ENCODE results near the gene PARD3.

PARD3 gene

DNA sequence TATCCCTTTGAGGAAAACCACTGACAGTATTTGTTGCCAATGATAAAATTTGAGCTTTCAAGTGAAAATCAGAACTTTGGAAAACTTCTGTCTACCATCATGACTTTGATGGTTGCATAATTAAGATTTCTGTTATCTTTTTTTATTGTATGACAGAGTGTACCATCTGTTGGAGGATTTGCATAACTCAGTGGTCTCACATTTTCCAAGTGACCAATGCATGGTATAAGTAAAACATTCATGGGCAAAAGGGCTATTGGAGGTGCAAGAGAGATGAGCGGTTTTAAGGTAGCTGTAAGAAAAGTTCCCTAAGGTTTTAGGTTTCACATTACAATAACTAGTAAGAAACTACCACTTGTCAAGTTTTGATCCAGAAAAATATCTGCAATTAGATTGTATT is 625.3 kb downstream of the PARD3 start:
- DNase-seq (ENCODE audit: low read depth, low spot score) = no peak

GRCh38 chr10:34188221-34188620 is 626.9 kb downstream of the PARD3 start:
- DNase-seq (ENCODE audit: low read depth, low spot score) = no peak

DNA sequence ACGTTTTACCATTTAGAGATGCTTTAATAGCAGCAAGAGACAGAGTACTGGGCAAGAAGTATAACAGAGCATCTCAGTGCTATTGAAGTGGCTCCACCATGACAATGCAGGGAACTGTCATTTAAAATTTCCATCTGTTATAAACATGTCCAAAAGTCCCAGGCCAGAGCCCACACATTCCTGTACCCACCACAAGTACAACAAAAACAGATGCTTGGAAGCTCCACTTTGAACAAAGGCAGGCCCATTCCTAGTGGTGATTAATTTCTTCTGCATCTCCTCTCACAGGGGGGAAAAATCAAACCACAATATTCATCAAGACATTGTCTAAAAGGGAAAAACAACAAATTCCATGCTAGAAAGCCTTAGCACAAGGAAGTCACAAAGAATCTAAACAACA is 627.9 kb downstream of the PARD3 start:
- DNase-seq (ENCODE audit: low read depth, low spot score) = no peak

DNA sequence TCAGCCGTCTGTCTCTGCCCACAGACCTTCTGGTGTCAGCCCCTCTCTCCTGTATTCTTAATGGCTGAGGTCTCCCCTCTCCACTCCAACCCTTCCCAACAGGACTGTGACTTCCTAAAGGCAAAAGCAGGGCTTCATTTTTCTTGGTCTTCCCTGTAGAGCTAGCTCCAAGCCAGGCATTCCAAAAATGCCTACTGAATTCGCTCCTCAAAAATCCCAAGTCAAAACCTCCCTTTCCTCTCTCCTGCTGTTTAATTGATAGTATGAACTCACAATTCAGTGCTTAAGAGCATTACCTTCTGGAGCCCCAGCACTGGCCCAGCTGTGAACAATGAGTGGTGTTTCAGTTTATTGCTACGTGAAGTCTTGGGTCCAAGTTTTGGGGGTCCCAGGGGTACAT is 628.4 kb downstream of the PARD3 start:
- DNase-seq (ENCODE audit: low read depth, low spot score) = no peak

GRCh38 chr10:34185998-34186397 is 629.1 kb downstream of the PARD3 start:
- no peak for DNase-seq (ENCODE audit: low read depth, low spot score)

DNA sequence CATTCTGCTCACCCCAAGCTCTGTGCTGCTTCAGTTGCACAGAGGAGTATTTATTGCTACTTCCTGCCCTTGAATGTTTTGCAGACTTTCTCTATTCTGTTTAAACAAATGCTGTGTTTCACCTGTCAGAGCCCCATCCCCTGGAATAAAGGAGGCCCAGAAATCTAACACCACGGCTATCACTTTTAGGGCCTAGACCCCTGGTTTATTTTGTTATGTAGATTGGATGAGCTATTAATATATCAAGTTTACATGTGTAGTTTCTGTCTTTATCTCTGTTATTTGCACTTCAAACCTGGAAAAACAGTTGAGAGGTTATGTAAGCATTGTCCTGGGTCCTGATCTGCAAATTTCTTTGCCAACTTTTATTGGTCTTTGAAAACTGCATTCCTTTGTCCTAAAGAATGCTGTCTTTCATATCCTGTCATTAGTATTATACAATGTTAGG is 630.1 kb downstream of the PARD3 start:
- DNase-seq (ENCODE audit: low read depth, low spot score) = no peak

DNA sequence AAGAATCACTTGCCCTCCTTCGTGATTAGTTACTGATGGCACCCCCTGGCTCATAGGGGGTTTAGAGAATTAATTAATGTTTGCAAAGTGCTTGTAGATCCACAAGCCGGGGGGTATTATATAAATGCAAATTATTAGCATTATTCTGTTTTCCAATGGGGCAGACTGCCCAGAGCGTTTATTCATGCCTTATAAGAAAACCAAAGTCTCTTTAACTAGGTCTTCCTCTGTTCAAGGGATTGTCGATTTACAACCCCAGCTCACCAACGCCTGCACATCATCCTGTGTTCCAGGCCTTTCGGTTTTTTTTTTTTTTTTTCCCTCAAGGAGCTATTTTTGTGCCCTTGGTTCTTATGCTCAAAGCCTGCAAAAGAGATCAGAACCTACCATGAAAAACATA is 630.7 kb downstream of the PARD3 start:
- no peak for DNase-seq (ENCODE audit: low read depth, low spot score)

GRCh38 chr10:34183016-34183796 is 631.9 kb downstream of the PARD3 start:
- DNase-seq (ENCODE audit: low read depth, low spot score) = no peak

DNA sequence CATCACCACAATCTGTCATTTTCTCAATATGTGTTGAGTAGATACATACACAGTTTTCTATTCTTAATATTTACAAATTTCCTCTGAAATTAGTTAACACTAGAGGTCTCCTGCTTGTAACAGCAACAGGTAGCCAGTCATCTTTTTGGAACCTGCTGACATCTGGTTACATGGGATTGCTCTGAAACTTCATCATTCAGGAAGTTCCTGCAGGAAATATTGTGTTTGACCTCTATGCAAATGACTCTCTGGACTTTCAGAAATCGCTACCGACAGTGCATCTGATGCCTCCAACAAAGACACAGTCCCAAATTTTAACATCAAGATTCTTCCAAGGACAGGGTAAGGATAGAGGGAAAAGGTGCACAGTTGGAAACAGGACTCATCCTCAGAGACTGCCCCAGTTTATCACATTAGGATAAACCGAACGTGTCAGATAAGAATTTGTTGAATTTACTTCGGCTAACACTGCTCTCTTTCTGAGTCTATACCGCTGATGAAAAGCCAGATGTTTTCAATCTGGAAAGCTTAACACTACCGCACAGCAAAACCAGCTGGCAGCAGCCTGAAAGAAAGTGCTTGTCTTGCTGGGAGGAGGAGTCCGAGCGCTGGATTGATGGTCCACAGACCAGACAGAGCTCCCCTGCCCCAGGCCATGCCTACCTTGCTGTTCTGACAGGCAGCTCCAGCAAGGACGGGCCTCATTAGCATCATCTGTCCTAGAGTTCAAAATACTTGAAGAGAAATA is 633.4 kb downstream of the PARD3 start:
- no peak for DNase-seq (ENCODE audit: low read depth, low spot score)

GRCh38 chr10:34180749-34181148 is 634.3 kb downstream of the PARD3 start:
- no peak for DNase-seq (ENCODE audit: low read depth, low spot score)

- no peak for DNase-seq (ENCODE audit: low read depth, low spot score)
These were observed 635.8 kb downstream of the PARD3 start for GRCh38 chr10:34179280-34179679.

GRCh38 chr10:34178756-34179155 is 636.3 kb downstream of the PARD3 start:
- DNase-seq (ENCODE audit: low read depth, low spot score) = no peak

DNA sequence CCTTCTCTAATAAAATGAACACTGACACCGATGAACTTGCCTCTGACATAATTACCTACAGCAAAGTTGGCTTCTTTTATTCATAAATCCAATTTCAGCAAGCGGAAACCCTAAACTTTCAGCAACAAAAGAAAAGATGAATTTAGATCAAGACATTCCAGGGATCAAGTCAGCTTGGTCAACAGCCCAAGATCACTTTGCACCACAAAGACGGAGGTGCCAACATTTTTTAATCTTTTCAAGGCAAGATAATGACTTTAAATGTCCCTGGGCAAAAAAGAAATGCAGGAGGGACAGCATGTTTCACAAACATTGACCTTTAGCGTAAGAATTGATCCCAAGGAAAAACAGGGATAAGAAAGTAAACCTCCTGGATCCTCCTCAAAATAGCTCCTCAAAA is 636.9 kb downstream of the PARD3 start:
- no peak for DNase-seq (ENCODE audit: low read depth, low spot score)

DNA sequence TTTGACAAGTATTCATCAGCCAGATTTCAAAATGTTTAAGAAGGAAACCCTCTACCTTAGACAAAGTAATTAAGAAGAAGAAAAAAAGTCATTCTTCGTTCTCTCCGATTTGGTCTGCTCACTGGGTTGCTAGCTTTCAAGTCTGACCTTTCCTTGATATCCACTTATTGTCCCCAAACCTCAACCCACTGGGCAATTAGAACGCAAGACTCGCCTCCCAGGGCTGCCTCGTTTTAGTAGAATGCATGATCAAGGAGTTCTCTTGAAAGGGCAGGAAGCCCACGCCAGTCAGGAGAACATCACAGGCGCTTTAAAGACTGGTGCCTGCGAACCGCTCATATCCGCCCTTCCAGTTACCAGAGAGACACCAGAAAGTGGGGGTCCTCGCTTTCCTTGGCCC is 637.7 kb downstream of the PARD3 start:
- DNase-seq (ENCODE audit: low read depth, low spot score) = no peak

DNA sequence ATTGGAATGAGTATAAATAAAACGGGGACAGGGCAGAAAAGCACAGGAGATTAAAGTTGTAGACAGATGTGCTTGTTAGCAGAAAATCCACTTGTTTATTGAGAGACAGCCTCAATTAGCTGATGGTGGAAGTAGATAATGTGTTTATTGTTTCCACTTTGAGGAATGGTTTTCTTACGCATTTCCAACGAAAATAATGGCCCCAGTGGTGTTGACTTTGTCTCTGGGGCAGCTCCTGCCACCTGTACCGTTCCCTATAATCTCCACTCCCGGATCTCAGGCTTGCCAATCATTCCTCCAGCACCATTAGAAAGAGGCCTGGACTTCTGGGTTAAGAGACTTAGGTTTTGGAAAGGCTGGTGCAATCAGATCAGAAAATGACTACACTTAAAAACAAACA is 638.7 kb downstream of the PARD3 start:
- DNase-seq (ENCODE audit: low read depth, low spot score) = no peak

- DNase-seq (ENCODE audit: low read depth, low spot score) = no peak
These were observed 640.0 kb downstream of the PARD3 start for GRCh38 chr10:34175121-34175520.

DNA sequence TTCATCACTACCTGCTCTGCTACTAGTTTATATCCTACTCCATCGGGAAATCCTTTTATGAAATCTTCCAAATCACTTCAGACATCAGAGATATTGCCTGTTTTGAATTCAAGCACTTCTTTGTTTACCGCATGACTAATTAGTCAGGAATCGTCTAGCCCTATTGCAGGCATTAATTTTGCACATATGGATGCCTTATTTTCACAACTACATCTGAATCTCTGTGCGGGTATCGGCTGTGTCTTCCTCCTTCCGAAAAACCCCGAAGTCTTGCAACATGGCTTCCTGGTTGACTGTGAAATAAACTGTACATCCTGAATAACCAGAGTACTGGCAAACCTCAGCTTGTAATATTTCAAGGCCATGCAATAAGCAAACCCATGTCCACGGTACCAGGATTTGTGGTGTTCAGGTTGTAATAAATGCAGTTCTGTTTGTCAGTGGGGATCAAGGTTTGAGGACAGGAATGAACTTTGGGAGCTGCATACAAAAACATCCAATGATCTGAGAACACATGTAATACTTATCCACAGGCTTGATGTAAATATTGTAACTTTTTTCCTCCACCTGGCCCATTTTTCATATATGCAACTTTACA is 642.1 kb downstream of the PARD3 start:
- DNase-seq (ENCODE audit: low read depth, low spot score) = no peak

DNA sequence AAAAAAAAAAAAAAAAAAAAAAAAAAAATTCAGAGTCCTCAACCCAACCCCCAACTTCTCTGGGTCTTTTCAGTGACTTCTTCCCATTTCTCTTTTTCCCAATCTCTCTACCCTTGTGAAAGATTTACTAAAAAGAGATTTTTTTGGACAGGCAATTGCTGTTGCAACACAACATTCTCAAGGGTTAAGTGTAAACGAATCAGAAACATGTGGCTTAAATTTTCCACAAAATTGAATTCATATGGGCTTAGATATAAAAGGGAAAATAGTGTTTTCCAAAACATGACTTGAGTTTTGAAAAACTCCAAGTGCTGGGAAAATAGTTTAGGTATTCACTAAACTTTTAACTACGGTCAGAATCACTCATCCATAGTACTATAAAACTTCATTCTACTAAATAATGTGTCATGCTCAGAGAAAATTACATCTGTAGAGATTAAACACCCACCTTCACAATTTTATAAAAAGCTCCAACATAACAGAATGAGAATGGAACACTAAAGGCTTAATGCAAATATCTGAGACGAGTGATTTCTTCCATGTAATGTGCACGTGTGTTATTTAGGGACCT is 643.1 kb downstream of the PARD3 start:
- no peak for DNase-seq (ENCODE audit: low read depth, low spot score)

- DNase-seq (ENCODE audit: low read depth, low spot score) = no peak
These were observed 645.4 kb downstream of the PARD3 start for GRCh38 chr10:34169677-34170076.

DNA sequence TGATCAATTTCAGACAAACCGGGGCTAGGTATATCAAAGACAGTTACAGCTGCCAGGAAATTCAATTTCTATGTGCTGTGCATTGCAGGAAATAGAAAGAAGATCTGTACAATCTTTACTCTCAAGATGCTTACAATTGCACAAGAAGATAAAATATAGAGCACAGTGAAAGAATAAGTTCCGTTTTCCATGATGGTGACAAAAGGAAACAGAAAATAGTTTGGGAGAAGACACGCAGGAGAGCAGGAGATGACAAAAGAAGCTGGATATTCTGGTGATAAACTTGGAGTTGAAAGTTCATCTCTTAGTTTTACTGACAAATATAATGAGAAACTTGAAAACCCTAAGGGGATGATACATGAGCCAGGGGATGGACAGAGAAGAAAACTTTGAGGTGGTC is 646.0 kb downstream of the PARD3 start:
- no peak for DNase-seq (ENCODE audit: low read depth, low spot score)

DNA sequence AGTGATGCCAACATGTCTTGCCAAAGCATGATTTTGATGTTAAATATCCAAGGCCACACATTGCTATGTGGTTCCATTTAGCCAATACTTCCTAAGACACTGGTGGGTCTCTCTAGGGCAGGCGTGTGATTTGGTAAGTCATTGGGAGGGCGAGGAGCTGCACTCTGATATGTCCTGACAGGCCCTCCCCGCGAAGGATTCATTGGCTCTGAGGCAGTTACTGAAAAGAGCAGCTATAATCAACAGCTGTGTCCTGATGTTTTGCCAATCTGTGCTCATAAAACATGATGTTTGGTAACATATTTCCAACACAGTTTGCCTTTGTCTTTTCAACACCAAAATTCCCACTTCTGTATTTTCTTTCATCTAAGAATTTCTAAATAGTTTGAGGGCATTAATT is 646.7 kb downstream of the PARD3 start:
- no peak for DNase-seq (ENCODE audit: low read depth, low spot score)

DNA sequence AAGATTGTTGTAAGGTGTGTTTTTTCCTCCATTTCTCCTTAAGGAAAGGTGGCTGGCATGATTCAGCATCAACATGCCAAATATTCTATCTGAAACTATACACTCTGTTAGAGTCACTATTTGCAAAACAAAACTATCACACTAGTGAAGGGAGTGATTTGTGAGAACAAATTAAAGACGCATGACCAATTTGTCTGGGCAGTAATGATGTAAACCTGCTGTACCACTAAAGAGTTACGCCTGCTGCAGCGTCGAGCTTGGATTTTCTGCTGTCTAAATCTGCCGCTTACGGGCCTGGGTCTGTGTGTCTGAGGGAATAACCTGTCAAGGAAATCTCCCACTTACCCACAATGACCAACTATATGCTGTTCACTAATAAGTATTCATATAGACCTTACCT is 648.3 kb downstream of the PARD3 start:
- no peak for DNase-seq (ENCODE audit: low read depth, low spot score)
